Skeletal muscle cell (primary cell): ENCODE data around the gene IGFBP1.

Experiments used
- DNase-seq: peaks from one replicate; pipeline ENCODE4 v3.0.0-alpha.2; 2010; ENCODE audit warnings: low read depth
- H3K4me3 ChIP-seq: 2 replicates; pipeline ENCODE4 v1.5.1; 2011; ENCODE audit warnings: low read depth, mild to moderate bottlenecking, control low read depth, low read length, moderate library complexity

Gene IGFBP1

GRCh38 chr7:45894665-45895062, 6.4 kb downstream of the IGFBP1 start:
- H3K4me3 ChIP-seq: no peak overlapping the region
- DNase-seq: no peak

GRCh38 chr7:45897042-45897690, 8.9 kb downstream of the IGFBP1 start:
- DNase-seq: peak; percentile 73
- no peak overlapping the region for H3K4me3 ChIP-seq

GRCh38 chr7:45898222-45898621, 9.9 kb downstream of the IGFBP1 start:
- H3K4me3 ChIP-seq: no peak overlapping the region
- no peak for DNase-seq

GRCh38 chr7:45901566-45901965, 13.3 kb downstream of the IGFBP1 start:
- H3K4me3 ChIP-seq: no peak overlapping the region
- no peak for DNase-seq

GRCh38 chr7:45902820-45903219, 14.5 kb downstream of the IGFBP1 start:
- no peak overlapping the region for H3K4me3 ChIP-seq
- no peak for DNase-seq

- DNase-seq: no peak
- no peak overlapping the region for H3K4me3 ChIP-seq
Measured at GRCh38 chr7:45909561-45909960, 21.3 kb downstream of the IGFBP1 start.

- no peak for DNase-seq
- no peak overlapping the region for H3K4me3 ChIP-seq
Measured at GRCh38 chr7:45910855-45911254, 22.6 kb downstream of the IGFBP1 start.

GRCh38 chr7:45911311-45911710, 23.0 kb downstream of the IGFBP1 start:
- H3K4me3 ChIP-seq: no peak overlapping the region
- no peak for DNase-seq

GRCh38 chr7:45912972-45913371, 24.7 kb downstream of the IGFBP1 start:
- no peak for DNase-seq
- no peak overlapping the region for H3K4me3 ChIP-seq

- no peak for DNase-seq
- no peak overlapping the region for H3K4me3 ChIP-seq
Measured at GRCh38 chr7:45914911-45915310, 26.6 kb downstream of the IGFBP1 start.

- no peak overlapping the region for H3K4me3 ChIP-seq
- no peak for DNase-seq
Measured at GRCh38 chr7:45915606-45916005, 27.3 kb downstream of the IGFBP1 start.

- DNase-seq: no peak
- no peak overlapping the region for H3K4me3 ChIP-seq
Measured at GRCh38 chr7:45917064-45917463, 28.8 kb downstream of the IGFBP1 start.

GRCh38 chr7:45917658-45918057, 29.4 kb downstream of the IGFBP1 start:
- DNase-seq: no peak
- H3K4me3 ChIP-seq: peak overlapping the region; percentile 67

GRCh38 chr7:45918556-45918955, 30.3 kb downstream of the IGFBP1 start:
- DNase-seq: no peak
- H3K4me3 ChIP-seq: peak overlapping the region; percentile 67

- DNase-seq: no peak
- peak overlapping the region; percentile 67 for H3K4me3 ChIP-seq
Measured at GRCh38 chr7:45919231-45919784, 31.0 kb downstream of the IGFBP1 start.

GRCh38 chr7:45919993-45920459, 31.7 kb downstream of the IGFBP1 start:
- peak overlapping the region; percentile 67 for H3K4me3 ChIP-seq

GRCh38 chr7:45920502-45921380, 32.5 kb downstream of the IGFBP1 start, which contains the start of gene IGFBP3:
Gene IGFBP3 (minus strand): TSS chr7:45921272. CDS start chr7:45921140, 132 bp downstream.
- DNase-seq: peak; percentile 52
- peak within 1 kb of the TSS; percentile 67 for H3K4me3 ChIP-seq

More at GRCh38 chr7:45919993-45920459, 31.7 kb downstream of the IGFBP1 start:
- DNase-seq: no peak

- peak overlapping the region; percentile 67 for H3K4me3 ChIP-seq
Measured at GRCh38 chr7:45921381-45921698, 33.1 kb downstream of the IGFBP1 start.

GRCh38 chr7:45921699-45922519, 33.6 kb downstream of the IGFBP1 start:
- peak overlapping the region; percentile 67 for H3K4me3 ChIP-seq
- DNase-seq: no peak

More at GRCh38 chr7:45921381-45921698, 33.1 kb downstream of the IGFBP1 start:
- no peak for DNase-seq
